Adipocyte (in vitro differentiated cells): ENCODE results near the gene SYVN1.

ENCODE experiments used
- DNase-seq: peaks from one replicate; pipeline ENCODE4 v3.0.0-alpha.2; 2015; ENCODE audit warnings: low read depth
- H3K27me3 ChIP-seq: replicated peaks from 2 replicates; pipeline ENCODE4 v1.7.0; 2013; ENCODE audit warnings: mild to moderate bottlenecking, low read length, moderate library complexity; ENCODE audit not compliant: control insufficient read depth, insufficient read depth
- H3K36me3 ChIP-seq: 2 replicates; pipeline ENCODE4 v1.7.0; 2013; ENCODE audit warnings: low read length, mild to moderate bottlenecking, moderate library complexity; ENCODE audit not compliant: control insufficient read depth, insufficient read depth, severe bottlenecking
- H3K4me1 ChIP-seq: 2 replicates; pipeline ENCODE4 v1.7.0; 2013; ENCODE audit warnings: mild to moderate bottlenecking, low read length, moderate library complexity; ENCODE audit not compliant: control insufficient read depth, insufficient read depth
- H3K4me3 ChIP-seq: 2 replicates; pipeline ENCODE4 v1.7.0; 2013; ENCODE audit warnings: mild to moderate bottlenecking, low read length, moderate library complexity
- H3K9ac ChIP-seq: 2 replicates; pipeline ENCODE4 v1.7.0; 2013; ENCODE audit warnings: mild to moderate bottlenecking, low read length, moderate library complexity
- H3K9me3 ChIP-seq: 2 replicates; pipeline ENCODE4 v1.7.0; 2013; ENCODE audit warnings: mild to moderate bottlenecking, low read length, moderate library complexity; ENCODE audit not compliant: control insufficient read depth

SYVN1 gene

GRCh38 chr11:65114538-65115171, 19.7 kb downstream of the SYVN1 start:
- H3K4me1 ChIP-seq: peaks cover 36% of the 10 kb centered on the region
- peaks cover 24% of the 10 kb centered on the region for H3K36me3 ChIP-seq
- H3K27me3 ChIP-seq: no peaks in the 10 kb centered on the region
- H3K4me3 ChIP-seq: no peak overlapping the region
- no peaks in the 10 kb centered on the region for H3K9me3 ChIP-seq
- no peak overlapping the region for H3K9ac ChIP-seq
- DNase-seq: no peak

GRCh38 chr11:65113839-65114238, 20.5 kb downstream of the SYVN1 start:
- no peak for DNase-seq
- no peak overlapping the region for H3K9ac ChIP-seq
- peaks cover 36% of the 10 kb centered on the region for H3K4me1 ChIP-seq
- no peaks in the 10 kb centered on the region for H3K9me3 ChIP-seq
- no peaks in the 10 kb centered on the region for H3K27me3 ChIP-seq
- H3K4me3 ChIP-seq: no peak overlapping the region
- H3K36me3 ChIP-seq: peaks cover 24% of the 10 kb centered on the region

GRCh38 chr11:65113361-65113756, 21.0 kb downstream of the SYVN1 start:
- Histone ChIP-seq H3K4me3 (peak overlapping the region; percentile 82), H3K9me3 (no peaks in the 10 kb centered on the region), H3K4me1 (peaks cover 36% of the 10 kb centered on the region), H3K27me3 (no peaks in the 10 kb centered on the region), H3K9ac (peak overlapping the region; percentile 86), H3K36me3 (peaks cover 23% of the 10 kb centered on the region)
- no peak for DNase-seq

DNA sequence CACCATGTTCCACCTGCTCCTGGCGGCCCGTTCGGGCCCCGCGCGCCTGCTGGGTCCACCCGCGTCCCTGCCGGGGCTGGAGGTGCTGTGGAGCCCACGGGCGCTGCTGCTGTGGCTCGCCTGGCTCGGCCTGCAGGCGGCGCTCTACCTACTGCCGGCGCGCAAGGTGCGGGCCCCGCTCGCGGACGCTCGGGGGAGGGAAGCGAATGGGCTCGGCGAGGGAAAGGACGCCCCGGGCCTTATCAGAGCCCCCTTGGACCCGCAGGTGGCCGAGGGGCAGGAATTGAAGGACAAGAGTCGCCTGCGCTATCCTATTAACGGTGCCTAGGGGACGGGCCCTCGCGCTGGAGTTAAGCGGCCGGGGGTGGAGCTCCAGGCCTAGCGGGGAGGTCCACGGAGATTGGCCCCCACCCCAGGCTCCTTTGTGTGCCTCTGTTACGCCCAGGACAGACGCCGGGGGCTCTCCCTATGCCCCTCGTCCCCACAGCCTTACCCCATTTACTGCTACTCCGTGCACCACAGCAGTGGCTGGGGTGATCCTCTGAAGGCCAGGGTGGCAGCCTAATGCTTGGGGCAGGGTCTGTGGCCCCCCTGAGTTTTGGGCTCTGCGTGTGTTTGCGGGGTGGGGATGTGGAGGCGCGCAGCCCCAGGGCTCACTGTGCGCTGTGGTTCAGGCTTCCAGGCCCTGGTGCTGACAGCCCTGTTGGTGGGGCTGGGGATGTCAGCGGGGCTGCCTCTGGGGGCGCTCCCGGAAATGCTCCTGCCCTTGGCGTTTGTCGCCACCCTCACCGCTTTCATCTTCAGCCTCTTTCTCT, 21.6 kb downstream of the SYVN1 start:
- Histone ChIP-seq H3K4me3 (peak overlapping the region; percentile 82), H3K4me1 (peaks cover 36% of the 10 kb centered on the region), H3K9me3 (no peaks in the 10 kb centered on the region), H3K27me3 (no peaks in the 10 kb centered on the region), H3K36me3 (peaks cover 18% of the 10 kb centered on the region), H3K9ac (peak overlapping the region; percentile 86)
- DNase-seq: peak; percentile 72

DNA sequence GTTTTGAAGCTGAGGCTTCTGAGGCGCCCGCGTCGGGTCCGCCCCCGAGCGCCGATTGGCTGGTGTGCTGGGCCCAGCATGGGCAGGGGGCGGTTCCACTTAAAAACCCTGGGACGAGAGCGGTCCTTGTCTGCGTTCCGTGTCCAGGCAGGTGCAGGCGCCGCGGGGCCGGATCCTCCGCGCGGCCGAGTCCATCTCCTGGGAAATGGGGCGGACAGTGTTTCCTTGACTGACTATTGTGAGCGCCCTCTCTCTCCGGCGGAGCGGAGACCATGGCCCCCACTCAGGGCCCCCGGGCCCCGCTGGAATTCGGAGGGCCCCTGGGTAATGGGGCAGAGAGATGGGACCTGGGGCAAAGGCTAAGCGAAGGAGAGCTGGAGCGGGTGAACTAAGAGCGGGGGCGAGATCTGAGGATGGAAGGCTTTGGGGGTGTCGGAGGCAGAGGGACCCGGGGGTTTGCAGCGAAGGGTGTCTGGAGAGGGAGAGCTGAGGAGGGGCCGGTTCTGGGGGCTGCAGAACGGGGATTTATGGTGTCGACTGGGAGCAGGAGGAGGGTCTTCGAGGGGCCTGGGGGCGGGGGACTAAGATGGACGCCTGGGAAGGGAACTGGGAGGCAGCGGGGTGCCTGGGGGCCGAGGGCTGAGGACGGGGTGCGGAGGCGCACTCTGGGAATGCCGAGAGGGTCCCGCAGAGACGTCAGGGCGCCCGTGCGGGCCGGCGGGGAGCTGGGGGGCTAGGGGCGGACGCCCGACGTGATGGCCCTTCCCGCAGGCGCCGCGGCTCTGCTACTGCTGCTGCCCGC, 22.4 kb downstream of the SYVN1 start, which contains the start of gene TM7SF2:
Gene TM7SF2 (plus strand): TSS at position 129 of the 802 bp plus-strand sequence. CDS start 144 bp downstream, at position 273.
- peaks cover 36% of the 10 kb centered on the region for H3K4me1 ChIP-seq
- peak within 1 kb of the TSS; percentile 82 for H3K4me3 ChIP-seq
- H3K27me3 ChIP-seq: no peaks in the 10 kb centered on the region
- peak within 1 kb of the TSS; percentile 86 for H3K9ac ChIP-seq
- no peaks in the 10 kb centered on the region for H3K9me3 ChIP-seq
- DNase-seq: peak; percentile 91
- H3K36me3 ChIP-seq: peaks cover 22% of the 10 kb centered on the region

DNA sequence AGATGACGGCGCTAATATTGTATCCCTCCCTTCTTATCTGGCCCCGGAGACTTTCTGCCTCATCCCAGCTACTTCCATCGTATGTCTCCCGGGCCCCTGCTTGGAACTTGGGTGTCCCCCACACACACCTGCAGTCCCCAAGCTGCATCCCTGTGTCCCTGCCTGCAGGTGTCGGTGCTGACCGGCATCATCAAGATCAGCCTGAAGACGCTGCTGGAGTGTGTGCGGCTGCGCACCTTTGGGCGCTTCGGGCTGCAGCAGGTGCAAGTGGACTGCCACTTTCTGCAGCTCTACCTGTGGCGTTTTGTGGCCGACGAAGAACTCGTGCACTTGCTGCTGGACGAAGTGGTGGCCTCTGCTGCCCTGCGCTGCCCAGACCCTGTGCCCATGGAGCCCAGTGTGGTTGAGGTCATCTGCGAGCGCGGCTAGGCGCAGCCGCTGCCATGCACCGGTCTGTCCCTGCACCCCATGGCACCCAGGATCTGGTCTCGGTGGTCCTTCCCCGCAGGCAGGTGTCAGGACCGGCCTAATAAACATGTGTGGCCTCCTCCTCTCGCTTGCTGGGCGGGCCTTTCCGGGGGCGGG, 23.1 kb downstream of the SYVN1 start:
- H3K27me3 ChIP-seq: no peaks in the 10 kb centered on the region
- no peak for DNase-seq
- H3K9ac ChIP-seq: peak overlapping the region; percentile 57
- H3K4me1 ChIP-seq: peaks cover 31% of the 10 kb centered on the region
- no peak overlapping the region for H3K4me3 ChIP-seq
- no peaks in the 10 kb centered on the region for H3K9me3 ChIP-seq
- H3K36me3 ChIP-seq: peaks cover 22% of the 10 kb centered on the region

GRCh38 chr11:65110354-65110861, 23.9 kb downstream of the SYVN1 start:
- Histone ChIP-seq H3K9me3 (no peaks in the 10 kb centered on the region), H3K9ac (peak overlapping the region; percentile 57), H3K27me3 (no peaks in the 10 kb centered on the region), H3K4me3 (peak overlapping the region; percentile 13), H3K4me1 (peaks cover 24% of the 10 kb centered on the region), H3K36me3 (peaks cover 16% of the 10 kb centered on the region)
- DNase-seq: peak; percentile 93

- Histone ChIP-seq H3K4me3 (no peak overlapping the region), H3K9ac (no peak overlapping the region), H3K4me1 (peaks cover 29% of the 10 kb centered on the region), H3K27me3 (no peaks in the 10 kb centered on the region), H3K36me3 (peaks cover 16% of the 10 kb centered on the region), H3K9me3 (no peaks in the 10 kb centered on the region)
- DNase-seq: no peak
Observed at GRCh38 chr11:65109231-65110198, 24.8 kb downstream of the SYVN1 start.

- Histone ChIP-seq H3K4me1 (peaks cover 38% of the 10 kb centered on the region), H3K4me3 (no peak overlapping the region), H3K9ac (no peak overlapping the region), H3K27me3 (no peaks in the 10 kb centered on the region), H3K36me3 (peaks cover 16% of the 10 kb centered on the region), H3K9me3 (no peaks in the 10 kb centered on the region)
- no peak for DNase-seq
Observed at GRCh38 chr11:65108469-65109123, 25.7 kb downstream of the SYVN1 start.
